Aorta (tissue), 5 donors: Measurements from ENCODE around the gene ENTPD8. TPM values are rescaled to one million over a fixed set of nuclear protein-coding genes. Genes with fewer than 3 reads are reported as not detected.
A peak's percentile ranks its signal among the peaks of the same experiment; 100 is the strongest.

Source experiments
- ATAC-seq: fragments of 200-7000 bp; cut with Tn5 transposase; one replicate; pipeline ENCODE4 v1.9.1; 2022; ENCODE audit warnings: moderate library complexity; ENCODE audit not compliant: low FRiP score
- DNase-seq, 2 donors: peaks; one replicate each; pipeline ENCODE4 v3.0.0-alpha.2; 2020
- H3K27ac ChIP-seq, 2 donors: one replicate each; pipeline ENCODE4 v1.5.1; 2013; ENCODE audit warnings: low read length in 2 of 2, mild to moderate bottlenecking in 2 of 2, moderate library complexity in 2 of 2, control low read depth in 1 of 2, inconsistent platforms in 1 of 2, low read depth in 1 of 2
- H3K27me3 ChIP-seq, 2 donors: one replicate each; pipeline ENCODE4 v1.6.1; 2013; ENCODE audit warnings: control low read depth in 1 of 2, low read length in 1 of 2, mild to moderate bottlenecking in 1 of 2, moderate library complexity in 1 of 2; ENCODE audit not compliant: insufficient read depth in 2 of 2, control insufficient read depth in 1 of 2
- H3K36me3 ChIP-seq, 2 donors: one replicate each; pipeline ENCODE4 v1.6.1; 2013; ENCODE audit warnings: control low read depth in 1 of 2, low read length in 1 of 2, mild to moderate bottlenecking in 1 of 2; ENCODE audit not compliant: insufficient read depth in 2 of 2, control insufficient read depth in 1 of 2
- H3K4me1 ChIP-seq, 2 donors: one replicate each; pipeline ENCODE4 v1.6.1; 2013; ENCODE audit warnings: low read length in 2 of 2, control low read depth in 1 of 2, mild to moderate bottlenecking in 1 of 2, moderate library complexity in 1 of 2; ENCODE audit not compliant: insufficient read depth in 2 of 2, control insufficient read depth in 1 of 2
- H3K4me3 ChIP-seq, 2 donors: one replicate each; pipeline ENCODE4 v1.5.1; 2013; ENCODE audit warnings: low read length in 2 of 2, control low read depth in 1 of 2, mild to moderate bottlenecking in 1 of 2
- H3K9me3 ChIP-seq: one replicate; pipeline ENCODE4 v1.6.1; 2013; ENCODE audit warnings: mild to moderate bottlenecking, low read length; ENCODE audit not compliant: control insufficient read depth
- WGBS, 2 donors: extraction: QIAGEN DNeasy Blood & Tissue Kit; methylation state at CpG; one replicate each; pipeline ENCODE4 v1.1.7; 2013; 5-methylcytosine and 5-hydroxymethylcytosine counted together
- intact Hi-C, 2 donors: fragments of 100-400 bp; cut with DNase I; formaldehyde crosslinking; loops; one replicate each; pipeline versions ENCODE4 v1.14.2 to v1.15.0; 2022
- polyA plus RNA-seq, 2 donors: library from polyadenylated mRNA; stranded (reverse); fragments of 200-250 nt; gene quantifications; one replicate each; pipeline ENCODE4 v1.2.3, GENCODE V29; 2013
- total RNA-seq, 2 donors: library from RNA; stranded (reverse); fragmentation: NEBNext Ultra II Directional; extraction: Animal tissue kit (Norgen Biotek cat#: 25700); gene quantifications; one replicate each; pipeline ENCODE4 v1.2.1, GENCODE V29; 2021
- donor health status: healthy with polysubstance abuse.
- donor health status: Bipolar disorder and iron deficiency.
- donor health status: DM: no; HTN: no; CAD: no.
- donor health status: DM: no; HTN: no; CAD: no.
- donor health status: DM: yes; HTN: yes; CAD: no.

Gene ENTPD8
- total and polyA plus RNA-seq, 4 donors: 3.1 TPM; not detected in 3

GRCh38 chr9:137445930-137446431 is 4.8 kb upstream of the ENTPD8 start:
- no peaks in the 10 kb centered on the region for H3K9me3 ChIP-seq
- H3K36me3 ChIP-seq: no peaks in the 10 kb centered on the region
- DNase-seq: peak; percentile 48 to 77
- no peaks in the 10 kb centered on the region for H3K4me1 ChIP-seq
- no peaks in the 10 kb centered on the region for H3K27me3 ChIP-seq
- H3K4me3 ChIP-seq: no peak overlapping the region
- ATAC-seq: no peak
- WGBS, 2 donors: 65 to 68% methylated on average over 19 of the region's 19 CpGs
- H3K27ac ChIP-seq: no peak overlapping the region
- intact Hi-C loops: no loop called here

- WGBS, 2 donors: 23 to 30% methylated on average over 14 of the region's 14 CpGs
- intact Hi-C loops: no loop called here
These were observed 4.2 kb upstream of the ENTPD8 start for GRCh38 chr9:137445275-137445807.

GRCh38 chr9:137444106-137444790 is 3.1 kb upstream of the ENTPD8 start:
- no peaks in the 10 kb centered on the region for H3K36me3 ChIP-seq
- H3K27ac ChIP-seq: no peak overlapping the region
- ATAC-seq (no peak), DNase-seq (peak in 1 of 2 donors; percentile 37)
- H3K27me3 ChIP-seq: no peaks in the 10 kb centered on the region
- H3K4me1 ChIP-seq: no peaks in the 10 kb centered on the region
- intact Hi-C loops: no loop called here
- 86 to 87% methylated on average over 14 of the region's 14 CpGs for WGBS, 2 donors
- H3K4me3 ChIP-seq: no peak overlapping the region
- H3K9me3 ChIP-seq: no peaks in the 10 kb centered on the region

More at GRCh38 chr9:137445275-137445807, 4.2 kb upstream of the ENTPD8 start:
- Histone ChIP-seq H3K4me3 (no peak overlapping the region), H3K27me3 (no peaks in the 10 kb centered on the region), H3K4me1 (no peaks in the 10 kb centered on the region), H3K36me3 (no peaks in the 10 kb centered on the region), H3K9me3 (no peaks in the 10 kb centered on the region), H3K27ac (no peak overlapping the region)
- peak; percentile 87 for ATAC-seq
- peak; percentile 87 to 93 for DNase-seq

- ATAC-seq (no peak), DNase-seq (peak in 1 of 2 donors; percentile 12)
- WGBS, 2 donors: 9 to 10% methylated on average over 7 of the region's 7 CpGs
- H3K36me3 ChIP-seq: no peaks in the 10 kb centered on the region
- no peak overlapping the region for H3K27ac ChIP-seq
- no peaks in the 10 kb centered on the region for H3K4me1 ChIP-seq
- intact Hi-C loops: no loop called here
- H3K27me3 ChIP-seq: no peaks in the 10 kb centered on the region
- no peak overlapping the region for H3K4me3 ChIP-seq
- H3K9me3 ChIP-seq: no peaks in the 10 kb centered on the region
These were observed 771 bp upstream of the ENTPD8 start for GRCh38 chr9:137441935-137442321.

DNA sequence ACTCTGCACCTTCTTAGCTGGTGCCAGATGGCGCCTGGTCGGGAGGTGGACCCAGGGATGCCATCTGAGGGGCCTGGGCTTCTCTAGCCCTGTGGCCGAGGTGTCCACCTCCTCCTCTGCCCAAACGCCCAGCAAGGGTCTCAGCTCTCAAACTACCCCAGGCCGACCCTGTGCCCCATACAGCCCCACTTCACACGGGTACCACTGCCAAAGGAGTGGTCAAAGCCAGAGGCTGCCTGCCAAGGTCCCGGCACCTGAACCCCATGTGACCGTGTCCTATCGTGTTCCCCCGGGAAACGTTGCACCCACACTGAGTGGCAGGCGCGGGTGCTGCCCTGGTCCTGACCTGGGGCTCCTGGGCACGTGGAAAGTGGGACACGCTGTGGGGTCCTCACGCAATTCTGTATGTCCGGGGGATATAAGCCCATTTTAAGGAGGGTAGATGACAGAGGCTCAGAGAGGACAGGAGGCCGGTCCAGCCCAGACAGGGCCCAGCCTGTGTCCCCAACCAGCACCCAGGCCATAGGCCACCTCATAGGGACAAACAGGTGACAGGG is 1.9 kb downstream of the ENTPD8 start:
- no peak for ATAC-seq
- Histone ChIP-seq H3K4me1 (no peaks in the 10 kb centered on the region), H3K9me3 (no peaks in the 10 kb centered on the region), H3K4me3 (no peak overlapping the region), H3K27ac (no peak overlapping the region), H3K36me3 (no peaks in the 10 kb centered on the region), H3K27me3 (no peaks in the 10 kb centered on the region)
- peak; percentile 36 to 69 for DNase-seq
- intact Hi-C loops: no loop called here
- 52 to 57% methylated on average over 18 of the region's 18 CpGs for WGBS, 2 donors

DNA sequence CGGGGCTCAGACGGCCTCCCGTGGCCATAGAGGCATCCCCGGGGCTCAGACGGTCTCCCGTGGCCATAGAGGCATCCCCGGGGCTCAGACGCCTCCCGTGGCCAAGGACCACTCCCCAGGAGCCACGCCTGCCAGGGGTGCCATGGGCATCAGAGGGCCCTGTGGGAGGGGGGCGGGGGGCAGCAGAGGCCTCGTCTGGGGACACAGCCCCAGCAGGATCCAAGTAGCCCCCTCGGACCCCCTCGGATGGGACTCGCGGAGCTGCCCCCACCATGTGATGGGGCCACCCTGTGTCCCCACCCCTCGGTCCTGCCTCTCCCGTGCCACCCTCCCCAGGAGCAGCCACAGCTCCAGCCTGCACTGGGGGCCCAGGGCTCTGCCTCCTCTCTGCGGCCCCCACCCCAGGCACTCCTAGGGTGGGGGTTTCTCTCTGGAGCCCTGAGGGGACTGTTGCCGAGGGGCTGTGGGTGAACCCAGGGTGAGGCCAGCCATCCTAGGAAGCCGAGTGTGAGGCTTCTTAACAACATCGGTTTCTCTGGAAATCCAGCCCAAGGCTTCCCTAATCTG is 2.5 kb downstream of the ENTPD8 start:
- Histone ChIP-seq H3K36me3 (no peaks in the 10 kb centered on the region), H3K27ac (no peak overlapping the region), H3K27me3 (no peaks in the 10 kb centered on the region), H3K4me3 (no peak overlapping the region), H3K9me3 (no peaks in the 10 kb centered on the region), H3K4me1 (no peaks in the 10 kb centered on the region)
- ATAC-seq: no peak
- 73 to 79% methylated on average over 18 to 22 of the region's 22 CpGs for WGBS, 2 donors
- DNase-seq: peak; percentile 37 to 56
- intact Hi-C loops: no loop called here

GRCh38 chr9:137437691-137438590 is 3.2 kb downstream of the ENTPD8 start:
- Histone ChIP-seq H3K4me1 (no peaks in the 10 kb centered on the region), H3K27me3 (no peaks in the 10 kb centered on the region), H3K36me3 (no peaks in the 10 kb centered on the region), H3K4me3 (no peak overlapping the region), H3K27ac (no peak overlapping the region), H3K9me3 (no peaks in the 10 kb centered on the region)
- WGBS, 2 donors: 60 to 63% methylated on average over 36 to 40 of the region's 40 CpGs
- ATAC-seq (no peak), DNase-seq (peak; percentile 40 to 74)
- intact Hi-C loops: no loop called here
